ENCODE data around the gene FAM156B.

GRCh38 chrX:52870046-52870445 is 27.1 kb upstream of the FAM156B start:
- TF ChIP-seq CTCF (IDR thresholded peaks at IDR 0.05), result no peak
- no peak for TF ChIP-seq EZH2 (IDR thresholded peaks at IDR 0.05)
- TF ChIP-seq EZH2phosphoT487 (IDR thresholded peaks at IDR 0.05), result no peak

Data from neural progenitor cell (in vitro differentiated cells).